ENCODE data around the gene WNT4. TPM values are rescaled to one million over a fixed set of nuclear protein-coding genes. Genes with fewer than 3 reads are reported as not detected.
A peak's percentile ranks its signal among the peaks of the same experiment; 100 is the strongest.

Gene WNT4
- total and polyA plus RNA-seq, 2 of the 8 experiments (the other 6 are each of a cell fraction or from before 2014, with no cell fraction given): 1.3 to 6.6 TPM

DNA sequence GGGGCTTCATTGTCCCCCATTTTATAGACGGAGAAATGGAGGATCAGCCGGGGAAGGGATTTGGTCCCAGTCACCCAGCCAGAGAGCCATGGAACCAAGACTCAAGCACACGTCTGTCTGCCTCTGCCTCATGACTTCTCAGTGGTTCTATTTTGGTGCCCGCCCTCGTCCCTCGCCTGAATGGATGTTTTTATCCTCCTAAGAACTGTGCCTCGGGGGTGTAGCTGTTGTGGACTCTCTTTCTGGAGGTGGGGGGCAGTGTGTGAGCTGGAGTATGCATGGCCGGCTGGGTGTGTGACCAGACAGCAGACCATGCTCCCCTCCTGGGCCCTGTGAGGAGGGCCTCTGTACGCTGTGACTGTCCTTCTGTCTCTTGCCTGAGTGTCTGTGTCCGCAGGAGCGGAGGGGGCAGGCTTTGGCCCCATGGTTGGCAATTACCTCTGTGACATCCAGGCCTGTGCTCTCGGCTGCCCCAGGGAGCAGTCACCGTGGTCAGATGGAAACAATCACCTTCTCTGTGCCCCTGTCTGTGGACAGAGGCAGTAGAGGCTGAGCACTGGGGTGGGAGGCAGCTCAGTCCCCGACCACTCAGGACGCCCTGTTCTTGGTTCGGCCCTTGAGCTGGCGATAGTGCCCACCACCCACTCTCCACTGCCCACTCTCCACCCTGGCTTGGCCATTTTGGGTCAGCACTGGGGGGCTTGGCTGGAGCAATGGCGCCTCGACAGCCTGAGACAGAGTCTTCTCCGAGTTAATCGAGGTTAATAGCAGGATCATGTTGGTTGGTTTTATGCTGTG is 20.4 kb downstream of the WNT4 start:
- no peak for FAIRE-seq
- H3K79me2 ChIP-seq (ENCODE audit: control insufficient read depth in 1 of 2, insufficient read depth in 2 of 2, low read length in 2 of 2): no peaks in the 10 kb centered on the region
- no peaks in the 10 kb centered on the region for H3K23me2 ChIP-seq (ENCODE audit: low read depth, low read length)
- H3K18ac ChIP-seq (ENCODE audit: extremely low read depth, low read length): 0 out of 2 replicates have a peak overlapping the region, but pooled peaks have one; percentile 3
- H2AFZ ChIP-seq (ENCODE audit: low read length): no peak overlapping the region
- H3K79me1 ChIP-seq (ENCODE audit: low read depth, low read length): peaks cover 5% of the 10 kb centered on the region
- no peaks in the 10 kb centered on the region for H3K9me3 ChIP-seq (ENCODE audit: insufficient read depth in 2 of 2, low read depth in 1 of 2, low read length in 1 of 2)
- no peak for TF ChIP-seq RFX5 (IDR thresholded peaks at IDR 0.05; ENCODE audit: borderline replicate concordance, low read depth, low read length)
- no peak for TF ChIP-seq SAP30 (IDR thresholded peaks at IDR 0.05; ENCODE audit: insufficient read depth, insufficient replicate concordance, low read length)
- no peak for TF ChIP-seq HDAC2 (IDR thresholded peaks at IDR 0.05; ENCODE audit: borderline replicate concordance in 1 of 2, low read depth in 2 of 2, low read length in 2 of 2)
- DNase-seq (ENCODE audit: low read depth in 1 of 2, low spot score in 2 of 2): no peak
- no peaks in the 10 kb centered on the region for H3K27me3 ChIP-seq (replicated peaks in 1 of 4; ENCODE audit: control insufficient read depth in 3 of 4, extremely low read depth in 1 of 4, insufficient read depth in 3 of 4, low read length in 3 of 4)
- peaks cover 0 to 20% (median 16%) of the 10 kb centered on the region in 4 experiments; a peak in 6 of 7 replicates for H3K4me1 ChIP-seq (replicated peaks in 1 of 4; ENCODE audit: control insufficient read depth in 3 of 4, insufficient read depth in 4 of 4, low read length in 3 of 4)
- H2BK12ac ChIP-seq (ENCODE audit: low read depth, low read length): 0 out of 2 replicates have a peak overlapping the region, but pooled peaks have one; percentile 2
- peak overlapping the region; percentile 15; the same call in 1 of the 2 replicates for H2BK5ac ChIP-seq (ENCODE audit: low read depth, low read length)
- peaks cover 0 to 14% of the 10 kb centered on the region in 2 experiments for H4K20me1 ChIP-seq (replicated peaks in 1 of 2; ENCODE audit: control insufficient read depth in 1 of 2, insufficient read depth in 2 of 2, low read length in 2 of 2)
- H3K4me2 ChIP-seq (ENCODE audit: insufficient read depth in 1 of 2, low read depth in 2 of 2, low read length in 2 of 2): no peak overlapping the region
- H3K14ac ChIP-seq (ENCODE audit: insufficient read length): no peak overlapping the region
- H2BK20ac ChIP-seq (ENCODE audit: low read length): 0 out of 2 replicates have a peak overlapping the region, but pooled peaks have one; percentile 48
- H3K4ac ChIP-seq (replicated peaks; ENCODE audit: insufficient read length, low read depth, low read length): no peak overlapping the region
- no peak overlapping the region for H2BK15ac ChIP-seq (ENCODE audit: low read length)
- H4K8ac ChIP-seq (ENCODE audit: extremely low read depth, insufficient read depth, low read length): no peak overlapping the region
- H3K9ac ChIP-seq (replicated peaks in 1 of 4; ENCODE audit: extremely low read depth in 1 of 4, low read depth in 3 of 4, low read length in 3 of 4): no peak overlapping the region
- H2BK120ac ChIP-seq (replicated peaks; ENCODE audit: low read depth, low read length): no peak overlapping the region
- no peak overlapping the region for H3K4me3 ChIP-seq (ENCODE audit: extremely low read depth in 1 of 4, insufficient read depth in 2 of 4, low read depth in 3 of 4, low read length in 4 of 4)
- WGBS, 2 experiments (ENCODE audit: extremely low coverage in 1 of 2, insufficient coverage in 1 of 2, insufficient read length in 1 of 2, insufficient replicate concordance in 2 of 2, low coverage in 1 of 2, low lambda C conversion rate in 2 of 2, missing lambda C conversion rate in 1 of 2): 92% methylated on average over 21 of the region's 21 CpGs; no CpG with 5 or more reads in 1 of the 2 experiments
- no peak overlapping the region for H3K23ac ChIP-seq (ENCODE audit: insufficient read length)
- ChIA-PET POLR2A (ENCODE audit: partially characterized antibody) (interaction anchor here (0.6 to 1.2 kb wide), 3 partner anchors 10 to 72 kb away, joined by 3 to 10 read pairs (median 3); no protein-coding TSS in a partner anchor), CTCF (ENCODE audit: partially characterized antibody) (interaction anchor here (0.9 to 3.9 kb wide), 12 partner anchors 10 to 293 kb away, joined by 3 to 25 read pairs (median 3); no protein-coding TSS in a partner anchor)
- H3K56ac ChIP-seq (replicated peaks; ENCODE audit: insufficient read length, low read depth, low read length): no peak overlapping the region
- H3K36me3 ChIP-seq (ENCODE audit: control insufficient read depth in 2 of 4, insufficient read depth in 4 of 4, low read length in 3 of 4): peaks cover 0 to 3% (median 1%) of the 10 kb centered on the region in 4 experiments; a peak in 2 of 8 replicates
- no peak overlapping the region for H4K91ac ChIP-seq (replicated peaks; ENCODE audit: insufficient read length, low read length)
- H3K27ac ChIP-seq (ENCODE audit: low read depth, low read length): 0 out of 2 replicates have a peak overlapping the region, but pooled peaks have one; percentile 33
- H2AK5ac ChIP-seq (ENCODE audit: low read depth, low read length): peak overlapping the region; percentile 56
- H4K5ac ChIP-seq (ENCODE audit: insufficient read length, low read depth, low read length): no peak overlapping the region
